HepG2 (cell line): ENCODE results near the gene PGM2. TPM values are rescaled to one million over a fixed set of nuclear protein-coding genes. Genes with fewer than 3 reads are reported as not detected.

Experiments used
- ATAC-seq: fragments of 200-7000 bp; cut with Tn5 transposase; 3 replicates; pipeline ENCODE4 v1.9.1; 2020; ENCODE audit warnings: mild to moderate bottlenecking, moderate library complexity
- BruUV-seq: library from RNA; stranded (reverse); fragments of 400-500 nt; replicated peaks from 2 replicates; lab custom pipeline; 2021; lab: Mats Ljungman, UMichigan
- CTCF ChIA-PET: fragments of 300-600 bp; formaldehyde crosslinking; extraction: SDS; loops from one replicate; lab custom pipeline; 2021; ENCODE audit warnings: low total read pairs, inconsistent platforms, low intra/inter-chr PET ratio; lab: Yijun Ruan, JAX
- POLR2A ChIA-PET: fragments of 350-600 bp; sonication (Branson Sonifier 250); formaldehyde crosslinking; loops from one replicate; lab custom pipeline; 2020; ENCODE audit warnings: antibody characterized with exemption, inconsistent platforms; lab: Yijun Ruan, JAX
- DNase-seq: peaks from one replicate; pipeline ENCODE4 v3.0.0-alpha.2; 2015; ENCODE audit warnings: low spot score
- FAIRE-seq: peaks from 3 replicates; lab custom pipeline; 2011; peaks lifted over from hg19 to GRCh38; lab: Jason Lieb, UNC
- H2AFZ ChIP-seq: one replicate; pipeline ENCODE4 v1.6.1; 2011; ENCODE audit warnings: low read length, inconsistent platforms
- H3K27ac ChIP-seq: fragments of 300-600 bp; 3 replicates; pipeline ENCODE4 v1.8.0; 2011; ENCODE audit warnings: mixed run types, mild to moderate bottlenecking, mixed read lengths, low read length, inconsistent platforms; ENCODE audit not compliant: insufficient read depth; ENCODE audit errors: extremely low read length
- H3K27me3 ChIP-seq, 2 experiments: fragments of 200-600 bp in 1 of 2; 2 replicates in 1 of 2; 3 replicates in 1 of 2; pipeline versions ENCODE4 v1.6.0 to v1.8.0; 2011; ENCODE audit warnings: low read length in 2 of 2, mild to moderate bottlenecking in 2 of 2, moderate library complexity in 2 of 2, inconsistent platforms in 1 of 2; ENCODE audit not compliant: insufficient read depth in 2 of 2, control insufficient read depth in 1 of 2
- H3K36me3 ChIP-seq, 2 experiments: fragments of 200-600 bp in 1 of 2; replicated peaks in 1 of 2; 2 replicates in 1 of 2; 3 replicates in 1 of 2; pipeline versions ENCODE4 v1.5.1 to v1.8.0; 2011; ENCODE audit warnings: low read length in 2 of 2, inconsistent platforms in 1 of 2; ENCODE audit not compliant: insufficient read depth in 2 of 2, control insufficient read depth in 1 of 2
- H3K4me1 ChIP-seq: 2 replicates; pipeline ENCODE4 v1.5.1; 2012; ENCODE audit warnings: low read length, inconsistent platforms; ENCODE audit not compliant: insufficient read depth
- H3K4me2 ChIP-seq: 2 replicates; pipeline ENCODE4 v1.6.0; 2011; ENCODE audit warnings: low read depth, low read length, inconsistent platforms
- H3K4me3 ChIP-seq, 3 experiments: fragments of 200-600 bp in 1 of 3; sonication (generic), shearing (Covaris generic) in 1 of 3; replicated peaks in 1 of 3; 2 replicates each; pipeline ENCODE4 v1.5.1; 2011 to 2016; ENCODE audit warnings: low read length in 3 of 3, inconsistent platforms in 2 of 3, low read depth in 2 of 3, mild to moderate bottlenecking in 2 of 3, control low read depth in 1 of 3, mixed read lengths in 1 of 3; ENCODE audit not compliant: insufficient read depth in 1 of 3
- H3K79me2 ChIP-seq: one replicate; pipeline ENCODE4 v1.6.1; 2011; ENCODE audit warnings: low read length, inconsistent platforms; ENCODE audit not compliant: insufficient read depth
- H3K9ac ChIP-seq: 2 replicates; pipeline ENCODE4 v1.6.0; 2011; ENCODE audit warnings: mild to moderate bottlenecking, low read depth, low read length, inconsistent platforms; ENCODE audit not compliant: insufficient read depth
- H3K9me3 ChIP-seq: 2 replicates; pipeline ENCODE4 v1.5.1; 2012; ENCODE audit warnings: mild to moderate bottlenecking, low read length
- H4K20me1 ChIP-seq: 2 replicates; pipeline ENCODE4 v1.6.0; 2011; ENCODE audit warnings: inconsistent platforms, mild to moderate bottlenecking, low read length, moderate library complexity; ENCODE audit not compliant: insufficient read depth
- AGO2 ChIP-seq: fragments of 200-400 bp; formaldehyde crosslinking; optimal IDR thresholded peaks from 2 replicates; pipeline ENCODE3; 2017; ENCODE audit warnings: mild to moderate bottlenecking, low read depth, low read length, moderate library complexity
- GMEB2 ChIP-seq: IDR thresholded peaks from 2 replicates; pipeline ENCODE4 v1.6.1; 2016; ENCODE audit warnings: missing biosample characterization, missing genetic modification reagents, low read depth
- HMGXB3 ChIP-seq: sonication (generic); formaldehyde crosslinking; IDR thresholded peaks from 2 replicates; pipeline ENCODE4 v1.4.0; 2020; ENCODE audit warnings: missing genetic modification reagents, borderline replicate concordance
- HOXA7 ChIP-seq: sonication (generic); formaldehyde crosslinking; IDR thresholded peaks from 2 replicates; pipeline ENCODE4 v1.8.1; 2022; ENCODE audit warnings: mild to moderate bottlenecking, missing genetic modification reagents, moderate library complexity
- MXI1 ChIP-seq: IDR thresholded peaks from 3 replicates; pipeline ENCODE4 v1.6.1; 2012; ENCODE audit warnings: low read depth, low read length, inconsistent platforms, borderline replicate concordance
- NR2C2 ChIP-seq: sonication (generic); formaldehyde crosslinking; IDR thresholded peaks from 2 replicates; pipeline ENCODE4 v1.4.0; 2020; ENCODE audit warnings: missing genetic modification reagents, mild to moderate bottlenecking, moderate library complexity, borderline replicate concordance
- NR2F2 ChIP-seq: IDR thresholded peaks from 2 replicates; pipeline ENCODE4 v1.6.1; 2012; ENCODE audit warnings: low read depth, inconsistent platforms, borderline replicate concordance
- SNAPC2 ChIP-seq: sonication (generic); formaldehyde crosslinking; IDR thresholded peaks from 2 replicates; pipeline ENCODE4 v1.8.1; 2022; ENCODE audit warnings: mild to moderate bottlenecking, missing genetic modification reagents
- USF2 ChIP-seq, 2 experiments: sonication (generic) in 1 of 2; formaldehyde crosslinking in 1 of 2; IDR thresholded peaks; 2 replicates each; pipeline versions ENCODE4 v1.5.1 to v1.6.1; 2011 to 2020; ENCODE audit warnings: borderline replicate concordance in 1 of 2, low read depth in 1 of 2, low read length in 1 of 2, mild to moderate bottlenecking in 1 of 2, missing genetic modification reagents in 1 of 2, moderate library complexity in 1 of 2
- ZC3H13 ChIP-seq: sonication (generic); formaldehyde crosslinking; IDR thresholded peaks from 2 replicates; pipeline ENCODE4 v1.8.1; 2023; ENCODE audit warnings: mild to moderate bottlenecking, missing genetic modification reagents, moderate library complexity
- ZFP36L2 ChIP-seq: sonication (generic); formaldehyde crosslinking; IDR thresholded peaks from 2 replicates; pipeline ENCODE4 v1.4.0; 2020; ENCODE audit warnings: missing genetic modification reagents
- ZNF205 ChIP-seq: IDR thresholded peaks from 2 replicates; pipeline ENCODE4 v1.6.1; 2018; ENCODE audit warnings: missing biosample characterization, missing genetic modification reagents
- ZNF576 ChIP-seq: sonication (generic); formaldehyde crosslinking; IDR thresholded peaks from 2 replicates; pipeline ENCODE4 v1.4.0; 2020; ENCODE audit warnings: mild to moderate bottlenecking, missing genetic modification reagents
- ZNF670 ChIP-seq: sonication (generic); formaldehyde crosslinking; IDR thresholded peaks from 2 replicates; pipeline ENCODE4 v1.8.0; 2022; ENCODE audit warnings: mild to moderate bottlenecking, missing genetic modification reagents, borderline replicate concordance
- ZNF672 ChIP-seq: sonication (generic); formaldehyde crosslinking; IDR thresholded peaks from 2 replicates; pipeline ENCODE4 v1.8.1; 2022; ENCODE audit warnings: missing genetic modification reagents
- ZNF746 ChIP-seq: sonication (generic); formaldehyde crosslinking; IDR thresholded peaks from 2 replicates; pipeline ENCODE4 v1.8.0; 2022; ENCODE audit warnings: mild to moderate bottlenecking, missing genetic modification reagents
- ZNF83 ChIP-seq: sonication (generic); formaldehyde crosslinking; IDR thresholded peaks from 2 replicates; pipeline ENCODE4 v1.4.0; 2020; ENCODE audit warnings: missing genetic modification reagents, mild to moderate bottlenecking, borderline replicate concordance
- WGBS: methylation state at CpG from one replicate; pipeline ENCODE4 v1.1.6; 2017; ENCODE audit warnings: low lambda C conversion rate; 5-methylcytosine and 5-hydroxymethylcytosine counted together
- in situ Hi-C: cut with HindIII; loops from 2 replicates; pipeline ENCODE4 v1.10.0; 2017; ENCODE audit warnings: low pct_unique_long_range_greater_than_20kb; ENCODE audit not compliant: extremely low pct_ligation_motif_present
- intact Hi-C: fragments of 100-400 bp; cut with micrococcal nuclease; formaldehyde crosslinking; loops from one replicate; pipeline ENCODE4 v1.10.0; 2022; ENCODE audit not compliant: unreplicated experiment
- polyA plus RNA-seq, 8 experiments: library from polyadenylated mRNA; depleted of rRNA in 3 of 8; stranded (reverse) in 7 of 8; unstranded in 1 of 8; fragments of >200 nt; fragmentation: Illumina TruSeq in 4 of 8; extraction: Trizol in 4 of 8; gene quantifications; 2 replicates each; pipeline versions ENCODE4 v1.2.1 to v1.2.3, GENCODE V29; 2011 to 2016; ENCODE audit warnings: low read depth in 4 of 8, missing spikeins in 1 of 8, mixed read lengths in 1 of 8; ENCODE audit not compliant: insufficient read depth in 1 of 8
- total RNA-seq, 5 experiments: library from RNA; depleted of rRNA; stranded (reverse); fragments of >200 nt; fragmentation: Illumina TruSeq; extraction: Trizol; gene quantifications; 2 replicates each; pipeline ENCODE4 v1.2.3, GENCODE V29; 2016; ENCODE audit warnings: low read depth in 1 of 5

PGM2 gene
- total and polyA plus RNA-seq, 2 of the 13 experiments (the other 11 are each of a cell fraction or from before 2014, with no cell fraction given): 14.6 to 36.9 TPM

GRCh38 chr4:37879365-37879764 lies 52.9 kb downstream of the PGM2 start:
- H3K9me3 ChIP-seq: no peaks in the 10 kb centered on the region
- no peak for DNase-seq
- POLR2A ChIA-PET: no interaction called here
- H3K27me3 ChIP-seq: no peaks in the 10 kb centered on the region
- H3K79me2 ChIP-seq: no peaks in the 10 kb centered on the region
- TF ChIP-seq ZNF746 (CRISPR knock-in tag) (no peak), ZNF576 (CRISPR knock-in tag) (no peak), ZC3H13 (CRISPR knock-in tag) (no peak), AGO2 (no peak), ZFP36L2 (no peak), GMEB2 (CRISPR knock-in tag) (no peak), HMGXB3 (CRISPR knock-in tag) (no peak), SNAPC2 (CRISPR knock-in tag) (no peak), USF2 (IDR thresholded peaks at IDR 0.05; ENCODE audit: low read depth, low read length) (no peak), USF2 (CRISPR knock-in tag; IDR thresholded peaks at IDR 0.05; ENCODE audit: borderline replicate concordance) (no peak), MXI1 (no peak), HOXA7 (CRISPR knock-in tag) (no peak), ZNF83 (CRISPR knock-in tag) (no peak), NR2C2 (no peak), ZNF670 (no peak), ZNF205 (CRISPR knock-in tag) (no peak), ZNF672 (CRISPR knock-in tag) (no peak), NR2F2 (no peak)
- TF ChIP-seq, all 625 proteins: peak for 0
- CTCF ChIA-PET: no interaction called here
- in situ Hi-C loops (no loop called here), intact Hi-C loops (no loop called here)
- ATAC-seq (no peak), FAIRE-seq (no peak)
- no TSS peak for BruUV-seq
- no peaks in the 10 kb centered on the region for H3K36me3 ChIP-seq
- peaks cover 8% of the 10 kb centered on the region; the same call in 1 of the 2 replicates for H3K4me1 ChIP-seq
- no peak overlapping the region for H3K4me2 ChIP-seq
- H3K27ac ChIP-seq: no peak overlapping the region
- H3K4me3 ChIP-seq: no peak overlapping the region
- H4K20me1 ChIP-seq: no peaks in the 10 kb centered on the region
- WGBS: 96% methylated on average over 8 of the region's 8 CpGs
- no peak overlapping the region for H3K9ac ChIP-seq
- no peak overlapping the region for H2AFZ ChIP-seq
